ENCODE measurements around the gene ETV2.
"Not testable (repeated sequence)": the region's sequence is repeated elsewhere in the genome, so short reads cannot be mapped to it uniquely, and the experiment has no call there.

- not testable (repeated sequence) for TF ChIP-seq CTCF (conservative IDR thresholded peaks at IDR 0.05; ENCODE audit: low read depth, low read length); EZH2 (IDR thresholded peaks at IDR 0.05; ENCODE audit: borderline replicate concordance, low read depth, low read length, poor library complexity, severe bottlenecking)
These were observed 13.3 kb downstream of the ETV2 start for GRCh38 chr19:35654828-35655227.
